GM12865 (cell line): ENCODE measurements around the gene BSG.

ENCODE experiments used
- DNase-seq: peaks from one replicate; pipeline ENCODE4 v3.0.0; 2010; ENCODE audit warnings: low read depth
- H3K4me3 ChIP-seq: 2 replicates; pipeline ENCODE4 v1.5.1; 2011; ENCODE audit warnings: mild to moderate bottlenecking, low read depth, low read length, control low read depth
- TF ChIP-seq, protein P1 (sequence below): IDR thresholded peaks from 2 replicates; pipeline ENCODE4 v1.5.1; 2011; ENCODE audit warnings: low read length, control low read depth, low read depth, inconsistent platforms; ENCODE audit not compliant: insufficient read depth; ENCODE audit errors: missing control alignments

The BSG gene

GRCh38 chr19:541699-542098 lies 30.7 kb upstream of the BSG start:
- TF ChIP-seq, protein P1, sequence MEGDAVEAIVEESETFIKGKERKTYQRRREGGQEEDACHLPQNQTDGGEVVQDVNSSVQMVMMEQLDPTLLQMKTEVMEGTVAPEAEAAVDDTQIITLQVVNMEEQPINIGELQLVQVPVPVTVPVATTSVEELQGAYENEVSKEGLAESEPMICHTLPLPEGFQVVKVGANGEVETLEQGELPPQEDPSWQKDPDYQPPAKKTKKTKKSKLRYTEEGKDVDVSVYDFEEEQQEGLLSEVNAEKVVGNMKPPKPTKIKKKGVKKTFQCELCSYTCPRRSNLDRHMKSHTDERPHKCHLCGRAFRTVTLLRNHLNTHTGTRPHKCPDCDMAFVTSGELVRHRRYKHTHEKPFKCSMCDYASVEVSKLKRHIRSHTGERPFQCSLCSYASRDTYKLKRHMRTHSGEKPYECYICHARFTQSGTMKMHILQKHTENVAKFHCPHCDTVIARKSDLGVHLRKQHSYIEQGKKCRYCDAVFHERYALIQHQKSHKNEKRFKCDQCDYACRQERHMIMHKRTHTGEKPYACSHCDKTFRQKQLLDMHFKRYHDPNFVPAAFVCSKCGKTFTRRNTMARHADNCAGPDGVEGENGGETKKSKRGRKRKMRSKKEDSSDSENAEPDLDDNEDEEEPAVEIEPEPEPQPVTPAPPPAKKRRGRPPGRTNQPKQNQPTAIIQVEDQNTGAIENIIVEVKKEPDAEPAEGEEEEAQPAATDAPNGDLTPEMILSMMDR = no peak
- DNase-seq = no peak

DNA sequence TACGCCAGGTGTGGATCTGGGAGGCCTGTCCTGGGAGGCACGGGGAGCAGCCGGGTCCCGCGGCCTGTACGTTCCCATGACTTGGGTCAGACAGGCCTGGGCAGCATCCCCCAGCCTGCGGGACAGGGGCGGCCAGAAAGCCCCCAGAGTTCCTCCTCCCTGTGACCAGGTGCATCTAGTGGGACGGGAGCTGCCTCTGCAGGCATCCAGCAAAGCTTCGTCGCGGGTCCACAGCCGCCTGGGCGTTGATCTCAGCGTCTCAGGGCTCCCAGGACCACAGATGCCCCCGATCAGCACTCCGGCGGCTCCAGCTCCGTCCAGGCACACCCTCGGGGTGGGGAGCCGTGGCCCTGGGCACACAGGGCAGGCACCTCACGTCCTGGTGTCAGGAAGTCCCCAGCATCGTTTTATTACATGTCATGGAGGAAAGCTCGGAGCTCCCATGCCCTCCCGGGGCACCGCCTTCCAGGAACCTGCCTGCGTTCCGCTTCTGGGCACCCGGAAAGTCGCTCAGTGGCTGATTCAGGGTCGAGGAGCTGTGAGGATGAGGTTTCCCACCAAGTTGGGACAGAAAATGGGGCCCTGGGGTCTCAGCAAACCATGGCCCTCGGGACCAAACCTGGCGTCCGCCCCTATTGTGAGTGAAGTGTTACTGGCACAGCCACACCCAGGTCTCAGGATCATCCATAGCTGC lies 30.1 kb upstream of the BSG start:
- no peak for DNase-seq
- no peak overlapping the region for H3K4me3 ChIP-seq
- TF ChIP-seq, protein P1 = no peak

More at GRCh38 chr19:541699-542098, 30.7 kb upstream of the BSG start:
- H3K4me3 ChIP-seq = no peak overlapping the region

GRCh38 chr19:543910-544608 lies 28.3 kb upstream of the BSG start, which contains the start of gene GZMM:
Gene GZMM, plus strand, starts transcription at chr19:544053. Its CDS starts 19 bp downstream, at chr19:544072.
- no peak within 1 kb of the TSS for H3K4me3 ChIP-seq
- TF ChIP-seq, protein P1 = no peak
- DNase-seq = no peak

- DNase-seq = no peak
- TF ChIP-seq, protein P1 = no peak
- no peak overlapping the region for H3K4me3 ChIP-seq
These were observed 25.3 kb upstream of the BSG start for GRCh38 chr19:547117-547516.

GRCh38 chr19:547836-548720 lies 24.3 kb upstream of the BSG start:
- TF ChIP-seq, protein P1 = no peak
- no peak overlapping the region for H3K4me3 ChIP-seq
- DNase-seq = no peak

GRCh38 chr19:548886-549830 lies 23.2 kb upstream of the BSG start:
- TF ChIP-seq, protein P1 = no peak
- DNase-seq = no peak
- no peak overlapping the region for H3K4me3 ChIP-seq
